DND-41 (cell line): Measurements from ENCODE around the gene LRFN2.
A peak's percentile ranks its signal among the peaks of the same experiment; 100 is the strongest.

Experiments
- ATAC-seq: fragments of 200-7000 bp; cut with Tn5 transposase; 3 replicates; pipeline ENCODE4 v1.9.1; 2021; ENCODE audit warnings: low read depth; ENCODE audit not compliant: insufficient read depth
- DNase-seq: peaks from one replicate; pipeline ENCODE4 v3.0.0-alpha.2; 2020
- H2AFZ ChIP-seq: 2 replicates; pipeline ENCODE4 v1.6.0; 2012; ENCODE audit warnings: low read depth, low read length
- H3K27ac ChIP-seq: 2 replicates; pipeline ENCODE4 v1.5.1; 2012; ENCODE audit warnings: low read length, inconsistent platforms
- H3K27me3 ChIP-seq: fragments of 200-600 bp; sonication (generic); 2 replicates; pipeline ENCODE4 v1.6.0; 2012; ENCODE audit warnings: low read length, mild to moderate bottlenecking, inconsistent platforms; ENCODE audit not compliant: insufficient read depth, poor library complexity
- H3K36me3 ChIP-seq: 2 replicates; pipeline ENCODE4 v1.5.1; 2012; ENCODE audit warnings: low read length, inconsistent platforms; ENCODE audit not compliant: insufficient read depth
- H3K4me1 ChIP-seq: 2 replicates; pipeline ENCODE4 v1.5.1; 2012; ENCODE audit warnings: mild to moderate bottlenecking, low read length; ENCODE audit not compliant: insufficient read depth
- H3K4me2 ChIP-seq: 2 replicates; pipeline ENCODE4 v1.6.0; 2012; ENCODE audit warnings: mild to moderate bottlenecking, moderate library complexity, low read length, inconsistent platforms; ENCODE audit not compliant: insufficient read depth
- H3K4me3 ChIP-seq, 2 experiments: fragments of 200-600 bp in 1 of 2; shearing (Covaris generic) in 1 of 2; 2 replicates each; pipeline ENCODE4 v1.5.1; 2012 to 2016; ENCODE audit warnings: inconsistent platforms in 2 of 2, low read length in 2 of 2, mild to moderate bottlenecking in 2 of 2, low read depth in 1 of 2, moderate library complexity in 1 of 2
- H3K79me2 ChIP-seq: 2 replicates; pipeline ENCODE4 v1.6.0; 2012; ENCODE audit warnings: low read length, inconsistent platforms; ENCODE audit not compliant: insufficient read depth
- H3K9ac ChIP-seq: 2 replicates; pipeline ENCODE4 v1.6.0; 2012; ENCODE audit warnings: low read depth, mild to moderate bottlenecking, inconsistent platforms, low read length, moderate library complexity
- H3K9me3 ChIP-seq: 2 replicates; pipeline ENCODE4 v1.5.1; 2012; ENCODE audit warnings: low read length, moderate library complexity, mild to moderate bottlenecking, inconsistent platforms; ENCODE audit not compliant: insufficient read depth, severe bottlenecking
- H4K20me1 ChIP-seq: 2 replicates; pipeline ENCODE4 v1.6.0; 2012; ENCODE audit warnings: low read length; ENCODE audit not compliant: insufficient read depth
- CTCF ChIP-seq: IDR thresholded peaks from 2 replicates; pipeline ENCODE4 v1.5.1; 2012; ENCODE audit warnings: borderline replicate concordance, low read length, moderate library complexity, mild to moderate bottlenecking; ENCODE audit not compliant: poor library complexity, severe bottlenecking; ENCODE audit errors: extremely low read depth
- EZH2 ChIP-seq: IDR thresholded peaks from 3 replicates; pipeline ENCODE4 v1.6.1; 2012; ENCODE audit warnings: borderline replicate concordance, low read depth, mild to moderate bottlenecking, moderate library complexity, low read length, inconsistent platforms; ENCODE audit not compliant: severe bottlenecking

Gene LRFN2

GRCh38 chr6:40380271-40380670 is 206.9 kb downstream of the LRFN2 start:
- Histone ChIP-seq H2AFZ (no peak overlapping the region), H3K4me3 (no peak overlapping the region), H3K9me3 (peaks cover 3% of the 10 kb centered on the region), H3K27ac (no peak overlapping the region), H3K4me1 (peaks cover 11% of the 10 kb centered on the region), H3K9ac (no peak overlapping the region), H3K79me2 (no peaks in the 10 kb centered on the region), H3K36me3 (no peaks in the 10 kb centered on the region), H3K4me2 (no peak overlapping the region), H4K20me1 (no peaks in the 10 kb centered on the region), H3K27me3 (no peaks in the 10 kb centered on the region)
- ATAC-seq: no peak
- TF ChIP-seq EZH2: no peak
- TF ChIP-seq CTCF: no peak
- DNase-seq: no peak

- no peak overlapping the region for H3K27ac ChIP-seq
- H3K9ac ChIP-seq: no peak overlapping the region
- H3K36me3 ChIP-seq: no peaks in the 10 kb centered on the region
- no peak overlapping the region for H2AFZ ChIP-seq
- H3K4me2 ChIP-seq: no peak overlapping the region
- TF ChIP-seq CTCF (no peak), EZH2 (no peak)
- peaks cover 11% of the 10 kb centered on the region for H3K4me1 ChIP-seq
- DNase-seq: no peak
- H3K4me3 ChIP-seq: no peak overlapping the region
- H3K27me3 ChIP-seq: no peaks in the 10 kb centered on the region
- no peaks in the 10 kb centered on the region for H4K20me1 ChIP-seq
- no peaks in the 10 kb centered on the region for H3K79me2 ChIP-seq
- no peak for ATAC-seq
- peaks cover 3% of the 10 kb centered on the region for H3K9me3 ChIP-seq
Observed at GRCh38 chr6:40379811-40380210, 207.4 kb downstream of the LRFN2 start.

- no peak overlapping the region for H3K4me3 ChIP-seq
- no peak overlapping the region for H3K9ac ChIP-seq
- no peaks in the 10 kb centered on the region for H4K20me1 ChIP-seq
- peaks cover 11% of the 10 kb centered on the region for H3K4me1 ChIP-seq
- TF ChIP-seq CTCF (no peak), EZH2 (no peak)
- H2AFZ ChIP-seq: no peak overlapping the region
- ATAC-seq (no peak), DNase-seq (peak; percentile 3)
- no peak overlapping the region for H3K27ac ChIP-seq
- H3K27me3 ChIP-seq: no peaks in the 10 kb centered on the region
- peaks cover 3% of the 10 kb centered on the region for H3K9me3 ChIP-seq
- no peaks in the 10 kb centered on the region for H3K36me3 ChIP-seq
- no peak overlapping the region for H3K4me2 ChIP-seq
- H3K79me2 ChIP-seq: no peaks in the 10 kb centered on the region
Observed at GRCh38 chr6:40378725-40379074, 208.5 kb downstream of the LRFN2 start.

GRCh38 chr6:40378071-40378724 is 209.0 kb downstream of the LRFN2 start:
- peak; percentile 31; the same call in 1 of the 3 replicates for ATAC-seq
- H3K4me1 ChIP-seq: peaks cover 11% of the 10 kb centered on the region
- H3K9me3 ChIP-seq: peaks cover 3% of the 10 kb centered on the region
- no peak overlapping the region for H3K4me3 ChIP-seq
- no peaks in the 10 kb centered on the region for H4K20me1 ChIP-seq
- H3K27ac ChIP-seq: no peak overlapping the region; the same call in 1 of the 2 replicates
- no peaks in the 10 kb centered on the region for H3K79me2 ChIP-seq
- no peak overlapping the region for H2AFZ ChIP-seq
- no peaks in the 10 kb centered on the region for H3K36me3 ChIP-seq
- H3K27me3 ChIP-seq: no peaks in the 10 kb centered on the region
- no peak overlapping the region for H3K9ac ChIP-seq
- no peak overlapping the region for H3K4me2 ChIP-seq
- peak; percentile 46 for DNase-seq
- TF ChIP-seq CTCF (no peak), EZH2 (no peak)
